ENCODE results near the gene DYRK1A.

DYRK1A gene

GRCh38 chr21:37566790-37567615 is 200.4 kb downstream of the DYRK1A start:
- no peak for DNase-seq (ENCODE audit: low read depth)

- DNase-seq (ENCODE audit: low read depth): no peak
Measured at GRCh38 chr21:37568415-37568814, 201.8 kb downstream of the DYRK1A start.

GRCh38 chr21:37568916-37569315 is 202.3 kb downstream of the DYRK1A start:
- no peak for DNase-seq (ENCODE audit: low read depth)

DNA sequence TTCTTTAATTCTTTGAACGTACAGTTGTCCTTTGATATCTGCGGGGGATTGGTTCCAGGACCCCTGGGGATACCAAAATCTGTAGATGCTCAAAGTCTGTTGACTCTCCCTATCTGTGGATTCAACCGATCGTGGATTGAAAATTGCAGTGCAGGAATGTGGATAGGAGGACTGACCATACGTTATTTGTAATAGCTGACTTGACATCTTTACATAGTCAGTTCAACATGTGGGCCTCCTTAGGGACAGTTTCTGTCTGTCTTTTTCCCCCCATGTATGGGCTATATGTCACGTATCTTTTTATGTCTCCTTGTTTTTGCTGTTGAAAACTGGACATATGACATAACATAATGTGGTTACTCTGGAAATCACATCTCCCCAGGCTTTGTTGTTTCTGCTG is 204.9 kb downstream of the DYRK1A start:
- DNase-seq (ENCODE audit: low read depth): no peak

DNA sequence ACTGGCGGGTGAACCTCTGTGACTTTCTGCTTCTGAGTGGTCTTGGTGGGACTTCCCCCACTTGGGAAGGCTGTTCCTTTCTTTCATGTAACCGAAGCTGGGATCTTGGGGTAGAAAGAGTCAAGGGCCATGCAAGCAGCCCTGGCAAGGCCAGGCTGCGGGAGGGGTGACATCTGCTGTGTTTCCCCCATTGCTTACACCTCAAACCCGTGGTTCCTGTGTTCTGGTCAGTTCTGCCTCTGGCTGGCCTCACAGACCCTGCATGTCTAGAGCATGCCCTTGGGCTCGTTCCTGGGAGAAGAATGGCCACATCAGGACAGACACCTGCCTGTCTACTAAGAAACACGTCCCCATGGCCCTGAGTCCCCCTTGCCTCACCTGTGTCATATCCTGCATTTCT is 207.7 kb downstream of the DYRK1A start:
- no peak for DNase-seq (ENCODE audit: low read depth)

GRCh38 chr21:37574751-37575150 is 208.2 kb downstream of the DYRK1A start:
- DNase-seq (ENCODE audit: low read depth): no peak

DNA sequence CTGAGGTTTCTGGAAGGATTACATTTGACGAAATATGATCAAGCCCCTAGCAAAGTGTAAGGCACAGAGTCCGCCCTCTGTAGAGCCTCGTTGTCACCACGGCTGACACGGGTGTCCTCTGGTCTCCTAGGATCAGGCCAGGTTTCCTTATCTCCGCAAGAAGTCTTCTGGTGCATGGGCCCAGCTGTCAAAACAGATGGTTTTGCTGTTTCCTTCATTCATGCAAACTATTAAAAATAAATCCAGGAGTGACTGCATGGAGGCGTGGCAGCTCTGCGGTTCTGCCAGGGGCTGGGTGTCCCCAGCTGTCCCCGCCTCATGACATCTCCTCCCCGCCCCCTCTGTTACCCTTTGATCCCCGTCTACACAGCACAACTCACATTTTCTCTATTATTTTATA is 209.0 kb downstream of the DYRK1A start:
- DNase-seq (ENCODE audit: low read depth): no peak
